GM23338 (cell line): ENCODE measurements around the gene VPS37B. TPM values are rescaled to one million over a fixed set of nuclear protein-coding genes. Genes with fewer than 3 reads are reported as not detected.

Experiments used
- ATAC-seq: fragments of 200-7000 bp; cut with Tn5 transposase; 3 replicates; pipeline ENCODE4 v1.9.1; 2020
- DNase-seq: peaks from one replicate; pipeline ENCODE4 v3.0.0-alpha.2; 2015; ENCODE audit warnings: low spot score
- H2AFZ ChIP-seq: fragments of 200-600 bp; sonication (generic); 2 replicates; pipeline ENCODE4 v1.8.0; 2016; ENCODE audit warnings: antibody characterized with exemption, mild to moderate bottlenecking, moderate library complexity
- H3F3A ChIP-seq: fragments of 200-600 bp; sonication (generic); replicated peaks from 2 replicates; pipeline ENCODE4 v1.8.0; 2017; ENCODE audit warnings: antibody characterized with exemption, mixed run types, low read depth
- H3K27ac ChIP-seq: fragments of 200-600 bp; sonication (generic); 2 replicates; pipeline ENCODE4 v1.6.1; 2016; ENCODE audit warnings: low read depth
- H3K27me3 ChIP-seq: fragments of 200-600 bp; sonication (generic); 2 replicates; pipeline ENCODE4 v1.8.0; 2016; ENCODE audit warnings: mild to moderate bottlenecking, mixed run types, moderate library complexity; ENCODE audit not compliant: insufficient read depth
- H3K36me3 ChIP-seq: fragments of 200-600 bp; sonication (generic); 2 replicates; pipeline ENCODE4 v1.8.0; 2016; ENCODE audit warnings: mild to moderate bottlenecking; ENCODE audit not compliant: insufficient read depth
- H3K4me1 ChIP-seq: fragments of 200-600 bp; sonication (generic); 2 replicates; pipeline ENCODE4 v1.8.0; 2016; ENCODE audit warnings: mild to moderate bottlenecking, moderate library complexity; ENCODE audit not compliant: insufficient read depth
- H3K4me2 ChIP-seq: fragments of 200-600 bp; sonication (generic); 2 replicates; pipeline ENCODE4 v1.7.1; 2017; ENCODE audit warnings: mixed run types
- H3K4me3 ChIP-seq: fragments of 200-600 bp; sonication (generic); 2 replicates; pipeline ENCODE4 v1.6.1; 2016; ENCODE audit warnings: mixed run types
- H3K79me2 ChIP-seq: fragments of 200-600 bp; sonication (generic); replicated peaks from 2 replicates; pipeline ENCODE4 v1.8.0; 2017; ENCODE audit warnings: mild to moderate bottlenecking; ENCODE audit not compliant: insufficient read depth
- H3K9me2 ChIP-seq: fragments of 200-600 bp; sonication (generic); 2 replicates; pipeline ENCODE4 v1.8.0; 2017; ENCODE audit not compliant: insufficient read depth
- H4K20me1 ChIP-seq: fragments of 200-600 bp; sonication (generic); replicated peaks from 2 replicates; pipeline ENCODE4 v1.8.0; 2017; ENCODE audit warnings: mild to moderate bottlenecking; ENCODE audit not compliant: insufficient read depth
- H3K27ac Mint-ChIP-seq: 2 replicates; pipeline ENCODE4 v1.8.0; 2020; ENCODE audit warnings: inconsistent platforms, mild to moderate bottlenecking, moderate library complexity, mixed read lengths
- H3K27me3 Mint-ChIP-seq: 3 replicates; pipeline ENCODE4 v1.8.0; 2022; ENCODE audit warnings: low read depth, mild to moderate bottlenecking, moderate library complexity, mixed read lengths, inconsistent platforms; ENCODE audit not compliant: insufficient read depth, poor library complexity
- H3K36me3 Mint-ChIP-seq: 3 replicates; pipeline ENCODE4 v1.8.0; 2021; ENCODE audit warnings: low read depth, mild to moderate bottlenecking, inconsistent platforms, moderate library complexity, mixed read lengths
- H3K4me1 Mint-ChIP-seq: 3 replicates; pipeline ENCODE4 v1.8.0; 2020; ENCODE audit warnings: mild to moderate bottlenecking, inconsistent platforms, mixed read lengths
- H3K4me3 Mint-ChIP-seq: 3 replicates; pipeline ENCODE4 v1.8.0; 2021; ENCODE audit warnings: moderate library complexity, mild to moderate bottlenecking, inconsistent platforms, mixed read lengths
- H3K9me3 Mint-ChIP-seq: 3 replicates; pipeline ENCODE4 v1.8.0; 2020; ENCODE audit warnings: moderate library complexity, mild to moderate bottlenecking, inconsistent platforms, mixed read lengths
- CREB1 ChIP-seq: fragments of 250-450 bp; sonication (Bioruptor Pico); IDR thresholded peaks from 2 replicates; pipeline ENCODE4 v1.5.0; 2020; ENCODE audit warnings: low read depth, mild to moderate bottlenecking, moderate library complexity
- CTCF ChIP-seq, 2 experiments: fragments of 200-600 bp in 1 of 2; sonication (generic) in 1 of 2; conservative IDR thresholded peaks; 2 replicates each; pipeline versions ENCODE4 v1.5.1 to v1.6.1; 2016 to 2017; ENCODE audit warnings: antibody characterized with exemption in 2 of 2, low read depth in 2 of 2, mild to moderate bottlenecking in 2 of 2, moderate library complexity in 1 of 2
- ETS1 ChIP-seq: IDR thresholded peaks from 2 replicates; pipeline ENCODE4 v1.6.1; 2016; ENCODE audit warnings: antibody characterized with exemption
- EZH2 ChIP-seq: fragments of 200-600 bp; sonication (generic); IDR thresholded peaks from one replicate; pipeline ENCODE4 v1.8.0; 2017; ENCODE audit warnings: antibody characterized with exemption, mild to moderate bottlenecking, low read depth; ENCODE audit not compliant: unreplicated experiment
- EZH2phosphoT487 ChIP-seq: fragments of 200-600 bp; sonication (generic); IDR thresholded peaks from one replicate; pipeline ENCODE4 v1.8.1; 2018; ENCODE audit warnings: antibody characterized with exemption; ENCODE audit not compliant: unreplicated experiment
- JUNB ChIP-seq: IDR thresholded peaks from one replicate; pipeline ENCODE4 v1.6.1; 2016; ENCODE audit warnings: antibody characterized with exemption; ENCODE audit not compliant: unreplicated experiment
- POLR2AphosphoS5 ChIP-seq: IDR thresholded peaks from 2 replicates; pipeline ENCODE4 v1.6.1; 2016; ENCODE audit warnings: antibody characterized with exemption, low read depth
- REST ChIP-seq: IDR thresholded peaks from one replicate; pipeline ENCODE4 v1.6.1; 2018; ENCODE audit warnings: antibody characterized with exemption; ENCODE audit not compliant: unreplicated experiment
- STAT1 ChIP-seq: IDR thresholded peaks from one replicate; pipeline ENCODE4 v1.6.1; 2016; ENCODE audit warnings: antibody characterized with exemption; ENCODE audit not compliant: unreplicated experiment
- ZNF114 ChIP-seq: fragments of 250-450 bp; sonication (Bioruptor Pico); IDR thresholded peaks from 2 replicates; pipeline ENCODE4 v1.5.0; 2020; ENCODE audit warnings: mild to moderate bottlenecking, moderate library complexity
- ZNF331 ChIP-seq: fragments of 250-450 bp; sonication (Bioruptor Pico); IDR thresholded peaks from 2 replicates; pipeline ENCODE4 v1.5.0; 2020; ENCODE audit warnings: low read depth, mild to moderate bottlenecking, moderate library complexity
- ZNF462 ChIP-seq: fragments of 250-450 bp; sonication (Bioruptor Pico); IDR thresholded peaks from 2 replicates; pipeline ENCODE4 v1.5.0; 2020; ENCODE audit warnings: mild to moderate bottlenecking, moderate library complexity
- polyA plus RNA-seq: library from polyadenylated mRNA; unstranded; fragments of >200 nt; fragmentation: Nextera tagmentation; extraction: Ambion mirVana; gene quantifications from 2 replicates; pipeline ENCODE4 v1.2.1, GENCODE V29; 2016
- total RNA-seq: library from RNA; depleted of rRNA; stranded (reverse); fragments of >200 nt; shearing (Covaris generic); gene quantifications from 2 replicates; pipeline ENCODE4 v1.2.3, GENCODE V29; 2014

The VPS37B gene
- total and polyA plus RNA-seq, 2 experiments from 2014 or later, result 6.7 to 10.9 TPM

- H3K27ac ChIP-seq, result no peak overlapping the region
- no peak overlapping the region for H3K4me3 Mint-ChIP-seq
These were observed 33.8 kb downstream of the VPS37B start for GRCh38 chr12:122862110-122862634.

More at GRCh38 chr12:122862110-122862634, 33.8 kb downstream of the VPS37B start:
- H3F3A ChIP-seq, result no peaks in the 10 kb centered on the region
- no peak overlapping the region for H3K4me2 ChIP-seq
- Mint-ChIP-seq H3K9me3 (no peaks in the 10 kb centered on the region), H3K36me3 (peaks cover 4% of the 10 kb centered on the region; the same call in 2 of the 3 replicates), H3K27me3 (peaks cover 15% of the 10 kb centered on the region), H3K27ac (no peak overlapping the region), H3K4me1 (no peaks in the 10 kb centered on the region; the same call in 2 of the 3 replicates)
- no peaks in the 10 kb centered on the region for H3K79me2 ChIP-seq
- ATAC-seq (no peak), DNase-seq (no peak)
- no peak overlapping the region for H3K4me3 ChIP-seq
- no peak overlapping the region for H2AFZ ChIP-seq
- no peaks in the 10 kb centered on the region for H3K9me2 ChIP-seq
- H3K27me3 ChIP-seq, result no peaks in the 10 kb centered on the region
- H4K20me1 ChIP-seq, result peaks cover 6% of the 10 kb centered on the region; the same call in 1 of the 2 replicates
- H3K4me1 ChIP-seq, result no peaks in the 10 kb centered on the region
- TF ChIP-seq JUNB (no peak), POLR2AphosphoS5 (no peak), EZH2 (no peak), EZH2phosphoT487 (no peak), STAT1 (no peak), REST (no peak), ZNF331 (CRISPR knock-in tag) (no peak), CREB1 (CRISPR knock-in tag) (no peak), ZNF114 (no peak), ETS1 (no peak), CTCF (conservative IDR thresholded peaks at IDR 0.05; ENCODE audit: low read depth in 2 of 2) (no peak), ZNF462 (no peak)
- no peaks in the 10 kb centered on the region for H3K36me3 ChIP-seq
